Epithelial cell of proximal tubule (primary cell): ENCODE data around the gene KL. TPM values are rescaled to one million over a fixed set of nuclear protein-coding genes. Genes with fewer than 3 reads are reported as not detected.

Experiments used
- DNase-seq: peaks from one replicate; pipeline ENCODE4 v3.0.0-alpha.2; 2011; ENCODE audit warnings: low read depth
- H3K4me3 ChIP-seq: 2 replicates; pipeline ENCODE4 v1.5.1; 2011; ENCODE audit warnings: low read depth, mild to moderate bottlenecking, low read length
- total RNA-seq: library from RNA; depleted of rRNA; stranded (reverse); fragments of >200 nt; gene quantifications from 2 replicates; pipeline ENCODE4 v1.2.3, GENCODE V29; 2015
- TF ChIP-seq, protein P1 (sequence below): conservative IDR thresholded peaks from 2 replicates; pipeline ENCODE4 v1.5.1; 2012; ENCODE audit warnings: low read depth, mild to moderate bottlenecking, low read length

Gene KL
- total RNA-seq, 1 donor from 2014 or later: 1.4 TPM

DNA sequence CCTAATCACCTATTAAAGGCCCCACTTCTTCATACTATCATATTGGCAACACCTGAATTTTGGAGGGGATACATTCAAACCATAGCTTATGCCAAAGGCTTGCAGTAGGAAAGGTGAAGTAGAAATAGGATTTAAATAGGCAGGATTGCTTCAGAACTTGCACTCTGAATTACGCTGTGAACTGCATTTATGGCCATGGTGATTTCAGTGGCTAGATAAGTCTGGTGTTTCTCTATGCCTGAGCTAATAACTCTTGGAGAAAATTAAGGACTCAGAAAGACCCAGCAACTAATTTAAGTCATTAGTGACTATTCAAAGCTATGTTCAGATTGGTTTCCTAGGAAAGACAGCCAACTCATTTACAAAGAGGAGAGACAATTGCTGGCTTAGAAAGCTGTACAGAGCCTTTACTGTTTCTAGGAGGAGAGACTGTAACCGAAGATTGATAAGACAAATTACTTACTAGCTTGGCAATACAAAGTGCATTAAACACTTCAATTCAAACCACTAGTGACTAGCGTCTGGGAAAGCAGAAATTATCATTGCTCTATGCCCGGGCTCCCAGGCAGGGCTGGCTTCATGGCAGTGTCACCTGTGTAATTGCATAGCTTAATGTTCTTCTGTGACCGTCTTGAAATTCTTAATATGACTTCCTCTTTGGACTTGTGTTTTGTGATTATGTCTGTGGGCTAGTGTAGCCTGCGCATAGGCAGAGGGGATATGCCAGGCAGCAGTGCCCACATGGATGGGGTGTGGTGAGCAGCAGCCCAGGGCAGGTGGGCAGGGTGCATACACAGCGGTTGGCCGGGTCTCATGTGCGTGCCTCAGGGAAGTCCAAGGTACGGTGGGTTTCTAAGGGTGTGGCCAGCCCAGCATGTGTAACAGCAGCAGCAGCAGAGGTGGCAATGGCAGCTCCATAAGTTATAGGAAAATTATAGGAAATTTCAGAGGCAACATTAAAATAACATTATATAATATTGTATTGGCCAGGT lies 60.1 kb downstream of the KL start:
- TF ChIP-seq, protein P1, sequence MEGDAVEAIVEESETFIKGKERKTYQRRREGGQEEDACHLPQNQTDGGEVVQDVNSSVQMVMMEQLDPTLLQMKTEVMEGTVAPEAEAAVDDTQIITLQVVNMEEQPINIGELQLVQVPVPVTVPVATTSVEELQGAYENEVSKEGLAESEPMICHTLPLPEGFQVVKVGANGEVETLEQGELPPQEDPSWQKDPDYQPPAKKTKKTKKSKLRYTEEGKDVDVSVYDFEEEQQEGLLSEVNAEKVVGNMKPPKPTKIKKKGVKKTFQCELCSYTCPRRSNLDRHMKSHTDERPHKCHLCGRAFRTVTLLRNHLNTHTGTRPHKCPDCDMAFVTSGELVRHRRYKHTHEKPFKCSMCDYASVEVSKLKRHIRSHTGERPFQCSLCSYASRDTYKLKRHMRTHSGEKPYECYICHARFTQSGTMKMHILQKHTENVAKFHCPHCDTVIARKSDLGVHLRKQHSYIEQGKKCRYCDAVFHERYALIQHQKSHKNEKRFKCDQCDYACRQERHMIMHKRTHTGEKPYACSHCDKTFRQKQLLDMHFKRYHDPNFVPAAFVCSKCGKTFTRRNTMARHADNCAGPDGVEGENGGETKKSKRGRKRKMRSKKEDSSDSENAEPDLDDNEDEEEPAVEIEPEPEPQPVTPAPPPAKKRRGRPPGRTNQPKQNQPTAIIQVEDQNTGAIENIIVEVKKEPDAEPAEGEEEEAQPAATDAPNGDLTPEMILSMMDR: no peak
- DNase-seq: no peak
- H3K4me3 ChIP-seq: no peak overlapping the region

DNA sequence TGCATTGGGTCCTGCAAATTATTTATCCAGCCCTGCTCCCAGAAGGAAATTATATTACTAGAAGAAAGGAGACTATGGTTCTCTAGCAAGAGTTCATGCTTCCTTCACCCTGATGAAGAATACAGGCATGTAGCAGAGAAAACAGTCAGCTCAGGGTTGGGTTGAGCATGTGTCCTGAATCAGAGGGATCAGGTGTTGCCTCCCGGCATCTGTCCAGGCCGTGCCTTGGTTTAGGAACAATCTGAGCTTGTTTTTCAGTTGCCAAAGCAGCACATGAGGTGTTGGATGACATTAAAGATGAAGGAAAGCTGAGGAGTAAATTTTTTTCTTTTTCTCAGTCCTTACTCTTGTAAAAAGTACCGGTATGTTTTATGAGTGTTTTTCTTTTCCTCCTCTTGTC lies 62.0 kb downstream of the KL start:
- no peak for DNase-seq
- H3K4me3 ChIP-seq: no peak overlapping the region
- TF ChIP-seq, protein P1: no peak

DNA sequence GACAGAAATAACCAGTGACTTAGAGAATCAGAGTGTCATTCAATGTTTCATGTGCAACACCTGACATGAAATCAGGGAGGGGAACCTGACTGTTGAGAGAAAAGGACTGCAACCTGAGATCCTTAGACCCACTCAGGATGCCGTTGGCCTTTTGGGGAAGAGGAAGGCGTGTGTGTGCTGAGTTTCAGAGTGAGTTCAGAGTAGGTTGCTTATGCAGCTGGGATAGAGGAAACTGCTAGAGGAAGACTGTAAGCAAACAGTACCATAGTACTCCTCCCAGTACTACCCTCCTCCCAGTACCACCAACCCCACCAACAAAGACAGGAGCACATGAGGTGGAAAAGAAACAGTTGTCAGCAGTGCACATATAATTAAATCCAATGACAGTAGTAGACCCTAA lies 63.7 kb downstream of the KL start:
- no peak for DNase-seq

DNA sequence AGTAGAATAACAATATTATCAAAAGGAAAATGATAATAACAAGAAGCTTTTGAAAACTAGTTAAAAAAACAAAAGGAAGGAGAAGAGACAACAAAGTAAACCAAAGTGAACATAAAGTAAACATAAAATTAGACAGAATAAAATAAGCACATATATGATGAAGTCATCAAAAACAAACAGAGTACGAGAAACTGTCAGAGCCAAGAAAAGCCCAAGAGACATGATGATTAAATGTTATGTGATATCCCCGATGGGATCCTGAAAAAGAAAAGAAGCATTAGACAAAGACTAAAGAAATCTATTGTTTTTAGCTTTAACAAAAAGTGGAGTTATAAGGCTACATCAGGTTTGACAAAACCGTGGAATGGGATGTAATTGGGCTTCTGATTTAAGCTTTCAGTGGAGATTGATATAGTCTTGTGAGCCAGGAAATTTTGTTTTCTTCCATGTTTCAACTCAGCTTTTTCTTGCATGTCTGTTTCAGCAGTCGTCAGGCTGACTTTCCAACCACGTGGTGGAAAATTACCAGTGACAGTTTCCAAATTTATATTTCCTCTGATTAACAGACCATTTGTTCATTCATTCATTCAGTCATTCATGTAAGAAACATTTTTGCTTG lies 64.9 kb downstream of the KL start:
- TF ChIP-seq, protein P1: no peak
- no peak overlapping the region for H3K4me3 ChIP-seq
- DNase-seq: no peak

More for the DNA sequence above, 63.7 kb downstream of the KL start:
- TF ChIP-seq, protein P1: no peak
- H3K4me3 ChIP-seq: no peak overlapping the region

DNA sequence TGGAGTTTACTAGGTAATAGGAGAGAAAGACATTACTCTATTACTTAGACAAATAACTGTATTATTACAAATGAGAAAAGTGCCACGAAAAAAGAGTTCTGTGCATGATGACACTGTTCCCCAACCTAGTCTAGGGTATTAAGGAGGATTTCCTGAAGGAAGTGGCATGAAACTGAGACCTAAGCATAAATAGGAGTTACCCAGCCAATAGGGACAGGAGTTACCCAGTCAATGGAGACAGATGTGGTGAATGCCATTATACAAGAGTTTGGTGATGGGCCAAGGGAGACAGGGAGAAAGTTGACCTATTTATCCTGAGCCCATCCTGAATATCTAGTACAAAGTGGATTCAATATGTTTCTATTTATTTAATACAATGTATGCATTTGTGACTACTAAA lies 65.4 kb downstream of the KL start:
- TF ChIP-seq, protein P1: no peak
- no peak overlapping the region for H3K4me3 ChIP-seq
- no peak for DNase-seq

DNA sequence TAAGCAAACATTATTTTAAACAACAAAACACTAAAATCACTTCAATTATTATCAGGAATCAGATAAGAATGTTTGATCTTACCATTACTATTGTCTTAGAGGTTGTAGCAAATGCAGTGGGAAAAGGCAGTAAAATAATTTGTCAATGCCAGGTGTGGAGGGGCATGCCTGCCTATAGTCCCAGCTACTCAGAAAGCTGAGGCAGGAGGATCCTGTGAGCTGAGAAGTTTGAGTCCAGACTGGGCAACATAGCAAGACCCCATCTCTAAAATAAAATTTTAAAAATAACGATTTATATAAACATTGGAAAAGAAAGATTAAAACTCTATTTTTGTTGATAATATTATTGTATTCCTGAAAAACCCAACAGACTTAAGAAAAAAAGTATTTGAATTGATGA lies 66.8 kb downstream of the KL start:
- TF ChIP-seq, protein P1: no peak
- DNase-seq: no peak
- no peak overlapping the region for H3K4me3 ChIP-seq
